MM.1S (cell line): ENCODE measurements around the gene FAM174A.

Experiments
- DNase-seq: peaks from one replicate; pipeline ENCODE4 v3.0.0-alpha.2; 2015
- H2AFZ ChIP-seq: fragments of 300-600 bp; sonication (generic); 2 replicates; pipeline ENCODE4 v1.6.0; 2016; ENCODE audit warnings: antibody characterized with exemption, low read length
- H3F3A ChIP-seq: fragments of 300-600 bp; sonication (generic); 2 replicates; pipeline ENCODE4 v1.6.1; 2016; ENCODE audit warnings: mild to moderate bottlenecking, antibody characterized with exemption, low read length, moderate library complexity, mixed read lengths; ENCODE audit not compliant: insufficient read depth
- H3K27ac ChIP-seq: fragments of 300-600 bp; sonication (generic); 2 replicates; pipeline ENCODE4 v1.5.1; 2016; ENCODE audit warnings: mild to moderate bottlenecking, low read length
- H3K27me3 ChIP-seq: fragments of 300-600 bp; sonication (generic); replicated peaks from 2 replicates; pipeline ENCODE4 v1.6.0; 2016; ENCODE audit warnings: low read length; ENCODE audit not compliant: insufficient read depth
- H3K36me3 ChIP-seq: fragments of 300-600 bp; sonication (generic); replicated peaks from 2 replicates; pipeline ENCODE4 v1.6.1; 2016; ENCODE audit warnings: mild to moderate bottlenecking, low read length, mixed read lengths; ENCODE audit not compliant: insufficient read depth
- H3K4me1 ChIP-seq: fragments of 300-600 bp; sonication (generic); 2 replicates; pipeline ENCODE4 v1.6.1; 2016; ENCODE audit warnings: low read length, mixed read lengths
- H3K4me2 ChIP-seq: fragments of 300-600 bp; sonication (generic); 2 replicates; pipeline ENCODE4 v1.6.0; 2016; ENCODE audit warnings: low read depth, low read length
- H3K4me3 ChIP-seq: fragments of 300-600 bp; sonication (generic); 2 replicates; pipeline ENCODE4 v1.5.1; 2016; ENCODE audit warnings: low read length, mixed read lengths
- H3K79me2 ChIP-seq: fragments of 300-600 bp; sonication (generic); 2 replicates; pipeline ENCODE4 v1.6.1; 2016; ENCODE audit warnings: mixed run types, low read length, mixed read lengths
- H3K9ac ChIP-seq: fragments of 300-600 bp; sonication (generic); 2 replicates; pipeline ENCODE4 v1.6.1; 2016; ENCODE audit warnings: low read length, mixed read lengths
- H3K9me2 ChIP-seq: fragments of 300-600 bp; sonication (generic); replicated peaks from 2 replicates; pipeline ENCODE4 v1.6.1; 2016; ENCODE audit warnings: mild to moderate bottlenecking, low read length, mixed read lengths; ENCODE audit not compliant: insufficient read depth
- H3K9me3 ChIP-seq: fragments of 300-600 bp; sonication (generic); replicated peaks from 2 replicates; pipeline ENCODE4 v1.6.1; 2016; ENCODE audit warnings: mild to moderate bottlenecking, low read length, mixed read lengths; ENCODE audit not compliant: insufficient read depth
- H4K20me1 ChIP-seq: fragments of 300-600 bp; sonication (generic); 2 replicates; pipeline ENCODE4 v1.6.1; 2016; ENCODE audit warnings: mild to moderate bottlenecking, low read length, moderate library complexity, mixed read lengths; ENCODE audit not compliant: insufficient read depth
- EZH2 ChIP-seq: fragments of 300-600 bp; sonication (generic); optimal IDR thresholded peaks from 2 replicates; pipeline ENCODE3; 2017; ENCODE audit warnings: low read depth, mild to moderate bottlenecking, antibody characterized with exemption, low read length, mixed read lengths
- EZH2phosphoT487 ChIP-seq: fragments of 300-600 bp; sonication (generic); IDR thresholded peaks from 2 replicates; pipeline ENCODE4 v1.6.1; 2018; ENCODE audit warnings: antibody characterized with exemption, low read length
- TF ChIP-seq, protein P1 (sequence below): fragments of 300-600 bp; sonication (generic); IDR thresholded peaks from 2 replicates; pipeline ENCODE4 v1.5.1; 2016; ENCODE audit warnings: antibody characterized with exemption, low read length, mixed read lengths

FAM174A gene

DNA sequence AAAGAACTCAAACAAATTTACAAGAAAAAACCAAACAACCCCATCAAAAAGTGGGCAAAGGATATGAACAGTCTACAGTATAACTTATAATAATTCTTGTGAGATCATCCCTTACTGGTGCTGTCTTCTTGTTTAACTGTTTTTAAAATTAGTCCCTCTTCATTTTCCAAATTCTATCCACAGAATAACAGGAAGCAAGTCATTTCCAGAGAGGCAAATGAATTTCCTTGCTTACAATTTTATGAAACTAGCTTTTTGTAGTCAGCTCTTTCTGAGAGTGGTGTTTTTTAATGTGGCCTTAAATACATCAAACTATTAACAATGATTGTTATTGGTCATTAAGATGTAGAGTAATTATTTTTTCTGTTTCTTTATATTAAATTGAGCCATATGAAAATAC, 40.6 kb downstream of the FAM174A start:
- Histone ChIP-seq H3F3A (no peaks in the 10 kb centered on the region), H3K27me3 (no peaks in the 10 kb centered on the region), H4K20me1 (no peaks in the 10 kb centered on the region), H3K4me1 (no peaks in the 10 kb centered on the region), H3K4me3 (no peak overlapping the region), H3K9ac (no peak overlapping the region), H3K27ac (no peak overlapping the region), H2AFZ (no peak overlapping the region), H3K9me3 (no peaks in the 10 kb centered on the region), H3K79me2 (no peaks in the 10 kb centered on the region), H3K9me2 (no peaks in the 10 kb centered on the region), H3K4me2 (no peak overlapping the region), H3K36me3 (no peaks in the 10 kb centered on the region)
- DNase-seq, result no peak
- no peak for TF ChIP-seq EZH2phosphoT487
- no peak for TF ChIP-seq EZH2
- TF ChIP-seq, protein P1, sequence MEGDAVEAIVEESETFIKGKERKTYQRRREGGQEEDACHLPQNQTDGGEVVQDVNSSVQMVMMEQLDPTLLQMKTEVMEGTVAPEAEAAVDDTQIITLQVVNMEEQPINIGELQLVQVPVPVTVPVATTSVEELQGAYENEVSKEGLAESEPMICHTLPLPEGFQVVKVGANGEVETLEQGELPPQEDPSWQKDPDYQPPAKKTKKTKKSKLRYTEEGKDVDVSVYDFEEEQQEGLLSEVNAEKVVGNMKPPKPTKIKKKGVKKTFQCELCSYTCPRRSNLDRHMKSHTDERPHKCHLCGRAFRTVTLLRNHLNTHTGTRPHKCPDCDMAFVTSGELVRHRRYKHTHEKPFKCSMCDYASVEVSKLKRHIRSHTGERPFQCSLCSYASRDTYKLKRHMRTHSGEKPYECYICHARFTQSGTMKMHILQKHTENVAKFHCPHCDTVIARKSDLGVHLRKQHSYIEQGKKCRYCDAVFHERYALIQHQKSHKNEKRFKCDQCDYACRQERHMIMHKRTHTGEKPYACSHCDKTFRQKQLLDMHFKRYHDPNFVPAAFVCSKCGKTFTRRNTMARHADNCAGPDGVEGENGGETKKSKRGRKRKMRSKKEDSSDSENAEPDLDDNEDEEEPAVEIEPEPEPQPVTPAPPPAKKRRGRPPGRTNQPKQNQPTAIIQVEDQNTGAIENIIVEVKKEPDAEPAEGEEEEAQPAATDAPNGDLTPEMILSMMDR, result no peak

DNA sequence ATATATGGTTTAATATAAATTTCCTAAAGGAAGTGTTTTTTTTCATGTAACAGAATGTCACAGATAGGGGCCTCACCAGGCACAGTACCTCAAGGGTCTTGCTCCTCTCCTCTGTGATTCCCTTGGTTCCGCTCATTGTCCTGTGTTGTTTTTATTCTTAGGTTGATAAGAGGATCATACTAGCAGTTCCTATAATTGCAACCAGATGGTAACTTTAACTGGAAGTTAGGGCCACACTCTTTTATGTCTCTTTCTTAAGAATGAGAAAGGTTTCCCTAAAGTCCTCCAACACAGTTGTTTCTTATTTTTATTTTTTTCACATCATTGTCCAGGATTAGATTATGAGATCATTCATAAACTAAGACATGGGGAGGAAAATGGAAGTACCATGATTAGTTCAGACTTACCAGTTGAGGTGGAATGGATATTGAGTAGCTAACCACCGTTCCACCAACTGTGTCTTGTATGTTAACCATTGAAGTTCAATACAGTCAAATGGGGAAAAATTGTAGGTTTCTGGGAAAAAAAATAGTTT, 41.1 kb downstream of the FAM174A start:
- Histone ChIP-seq H3K4me2 (no peak overlapping the region), H3K9me3 (no peaks in the 10 kb centered on the region), H3K27me3 (no peaks in the 10 kb centered on the region), H3K9me2 (no peaks in the 10 kb centered on the region), H3K79me2 (no peaks in the 10 kb centered on the region), H2AFZ (no peak overlapping the region), H3K9ac (no peak overlapping the region), H3F3A (no peaks in the 10 kb centered on the region), H4K20me1 (no peaks in the 10 kb centered on the region), H3K4me3 (no peak overlapping the region), H3K27ac (no peak overlapping the region), H3K36me3 (no peaks in the 10 kb centered on the region), H3K4me1 (no peaks in the 10 kb centered on the region)
- TF ChIP-seq EZH2phosphoT487, result no peak
- TF ChIP-seq EZH2, result no peak
- TF ChIP-seq, protein P1, result no peak
- DNase-seq, result no peak

GRCh38 chr5:100577506-100577905, 42.3 kb downstream of the FAM174A start:
- no peak overlapping the region for H2AFZ ChIP-seq
- H3K79me2 ChIP-seq, result no peaks in the 10 kb centered on the region
- DNase-seq, result no peak
- no peak overlapping the region for H3K4me3 ChIP-seq
- H4K20me1 ChIP-seq, result no peaks in the 10 kb centered on the region
- no peak overlapping the region for H3K4me2 ChIP-seq
- no peaks in the 10 kb centered on the region for H3K9me2 ChIP-seq
- H3K9me3 ChIP-seq, result no peaks in the 10 kb centered on the region
- TF ChIP-seq, protein P1, result no peak
- no peak for TF ChIP-seq EZH2phosphoT487
- TF ChIP-seq EZH2, result no peak
- H3K4me1 ChIP-seq, result no peaks in the 10 kb centered on the region
- no peak overlapping the region for H3K9ac ChIP-seq
- no peaks in the 10 kb centered on the region for H3K36me3 ChIP-seq
- no peaks in the 10 kb centered on the region for H3F3A ChIP-seq
- no peak overlapping the region for H3K27ac ChIP-seq
- H3K27me3 ChIP-seq, result no peaks in the 10 kb centered on the region
